Measurements from ENCODE around the gene DENND4B.

The DENND4B gene

GRCh38 chr1:153940756-153941155 is 5.8 kb downstream of the DENND4B start:
- ChIA-PET CTCF (interaction anchor here (1.3 to 9.0 kb wide), 3 partner anchors 12 to 140 kb away, joined by 3 to 108 read pairs (median 4); partner anchors contain the start of gene GATAD2B), POLR2A (interaction anchor here (1.5 kb wide), 1 partner anchor 18 kb away, joined by 6 read pairs; the partner anchor contains the start of gene GATAD2B)
- TF ChIP-seq, protein P1, sequence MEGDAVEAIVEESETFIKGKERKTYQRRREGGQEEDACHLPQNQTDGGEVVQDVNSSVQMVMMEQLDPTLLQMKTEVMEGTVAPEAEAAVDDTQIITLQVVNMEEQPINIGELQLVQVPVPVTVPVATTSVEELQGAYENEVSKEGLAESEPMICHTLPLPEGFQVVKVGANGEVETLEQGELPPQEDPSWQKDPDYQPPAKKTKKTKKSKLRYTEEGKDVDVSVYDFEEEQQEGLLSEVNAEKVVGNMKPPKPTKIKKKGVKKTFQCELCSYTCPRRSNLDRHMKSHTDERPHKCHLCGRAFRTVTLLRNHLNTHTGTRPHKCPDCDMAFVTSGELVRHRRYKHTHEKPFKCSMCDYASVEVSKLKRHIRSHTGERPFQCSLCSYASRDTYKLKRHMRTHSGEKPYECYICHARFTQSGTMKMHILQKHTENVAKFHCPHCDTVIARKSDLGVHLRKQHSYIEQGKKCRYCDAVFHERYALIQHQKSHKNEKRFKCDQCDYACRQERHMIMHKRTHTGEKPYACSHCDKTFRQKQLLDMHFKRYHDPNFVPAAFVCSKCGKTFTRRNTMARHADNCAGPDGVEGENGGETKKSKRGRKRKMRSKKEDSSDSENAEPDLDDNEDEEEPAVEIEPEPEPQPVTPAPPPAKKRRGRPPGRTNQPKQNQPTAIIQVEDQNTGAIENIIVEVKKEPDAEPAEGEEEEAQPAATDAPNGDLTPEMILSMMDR (IDR thresholded peaks at IDR 0.05; ENCODE audit: control extremely low read depth, extremely low read depth, low read depth, missing control alignments): no peak
- DNase-seq (ENCODE audit: extremely low spot score): no peak

DNA sequence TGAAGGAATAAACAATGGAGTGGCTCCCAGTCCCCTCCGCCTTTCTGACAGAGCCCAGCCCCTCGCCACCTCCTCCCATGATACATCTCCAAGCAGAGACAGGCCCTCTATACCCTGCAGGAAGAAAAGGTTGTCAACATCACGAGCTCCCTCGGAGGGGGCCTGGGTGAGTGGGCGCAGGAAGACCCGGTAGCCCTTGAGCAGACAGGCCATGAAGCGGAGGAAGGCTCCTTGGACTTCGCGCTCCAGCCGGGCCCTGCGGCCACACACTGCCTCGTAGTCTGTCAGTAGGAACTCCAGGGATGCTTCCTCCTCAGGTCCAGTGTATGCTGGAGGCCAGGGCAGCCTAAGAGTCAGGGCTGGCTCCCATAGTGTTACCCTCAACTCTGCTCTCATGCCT is 7.0 kb downstream of the DENND4B start:
- POLR2A ChIA-PET: interaction anchor here (1.5 kb wide), 1 partner anchor 17 kb away, joined by 6 read pairs; the partner anchor contains the start of gene GATAD2B
- DNase-seq (ENCODE audit: extremely low spot score): no peak
- CTCF ChIA-PET: interaction anchor here (1.0 to 9.0 kb wide), 4 partner anchors 15 to 139 kb away, joined by 3 to 108 read pairs (median 4); partner anchors contain the start of genes GATAD2B and RAB13
- TF ChIP-seq, protein P1 (IDR thresholded peaks at IDR 0.05; ENCODE audit: control extremely low read depth, extremely low read depth, low read depth, missing control alignments): no peak

DNA sequence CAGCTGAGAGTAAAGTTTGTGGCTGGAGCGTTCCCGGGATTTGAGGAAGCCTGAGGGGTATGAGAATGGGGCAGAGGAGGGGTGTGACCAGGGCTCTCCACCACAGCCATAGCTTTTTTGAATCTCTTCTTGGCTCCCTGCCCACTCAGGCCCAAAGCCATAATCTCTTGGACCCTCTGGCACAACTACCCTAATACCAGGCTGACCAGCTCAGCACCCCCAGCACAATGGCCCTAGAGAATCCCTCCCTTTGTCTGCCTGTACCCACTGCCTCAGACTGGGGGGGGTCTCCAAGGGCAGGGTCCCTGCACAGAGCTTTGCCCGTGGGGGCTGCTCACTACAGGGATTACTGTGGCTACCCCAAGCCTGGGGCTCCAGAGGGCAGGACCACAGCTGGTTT is 7.5 kb downstream of the DENND4B start:
- POLR2A ChIA-PET: no interaction called here

DNA sequence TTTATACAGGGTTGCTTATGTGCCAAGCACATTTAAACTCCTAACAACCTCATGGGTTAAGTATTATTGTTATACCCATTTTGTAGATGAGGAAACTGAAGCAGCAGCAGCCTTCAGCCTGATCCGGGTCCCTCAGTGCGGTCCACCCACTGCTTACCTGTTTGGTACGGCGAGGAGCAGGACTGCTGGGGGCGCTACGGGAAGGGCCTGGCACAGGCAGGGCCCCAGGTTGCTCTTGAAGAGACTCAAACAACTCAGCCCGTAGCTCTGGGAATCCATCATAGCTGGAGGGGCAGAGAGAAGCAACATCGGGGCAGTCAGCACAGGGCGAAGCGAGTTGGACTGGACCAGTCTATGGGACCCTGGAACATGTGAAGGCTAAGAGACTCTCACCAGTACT is 9.2 kb downstream of the DENND4B start:
- ChIA-PET POLR2A (no interaction called here), CTCF (interaction anchor here (1.0 kb wide), 1 partner anchor 9 kb away, joined by 4 read pairs; the partner anchor contains the start of gene DENND4B)
- DNase-seq (ENCODE audit: extremely low spot score): no peak
- TF ChIP-seq, protein P1 (IDR thresholded peaks at IDR 0.05; ENCODE audit: control extremely low read depth, extremely low read depth, low read depth, missing control alignments): no peak

More for the DNA sequence above, 7.5 kb downstream of the DENND4B start:
- DNase-seq (ENCODE audit: extremely low spot score): no peak
- TF ChIP-seq, protein P1 (IDR thresholded peaks at IDR 0.05; ENCODE audit: control extremely low read depth, extremely low read depth, low read depth, missing control alignments): no peak
- CTCF ChIA-PET: interaction anchor here (1.2 to 9.0 kb wide), 3 partner anchors 15 to 112 kb away, joined by 3 to 108 read pairs (median 3); partner anchors contain the start of genes GATAD2B and RAB13

DNA sequence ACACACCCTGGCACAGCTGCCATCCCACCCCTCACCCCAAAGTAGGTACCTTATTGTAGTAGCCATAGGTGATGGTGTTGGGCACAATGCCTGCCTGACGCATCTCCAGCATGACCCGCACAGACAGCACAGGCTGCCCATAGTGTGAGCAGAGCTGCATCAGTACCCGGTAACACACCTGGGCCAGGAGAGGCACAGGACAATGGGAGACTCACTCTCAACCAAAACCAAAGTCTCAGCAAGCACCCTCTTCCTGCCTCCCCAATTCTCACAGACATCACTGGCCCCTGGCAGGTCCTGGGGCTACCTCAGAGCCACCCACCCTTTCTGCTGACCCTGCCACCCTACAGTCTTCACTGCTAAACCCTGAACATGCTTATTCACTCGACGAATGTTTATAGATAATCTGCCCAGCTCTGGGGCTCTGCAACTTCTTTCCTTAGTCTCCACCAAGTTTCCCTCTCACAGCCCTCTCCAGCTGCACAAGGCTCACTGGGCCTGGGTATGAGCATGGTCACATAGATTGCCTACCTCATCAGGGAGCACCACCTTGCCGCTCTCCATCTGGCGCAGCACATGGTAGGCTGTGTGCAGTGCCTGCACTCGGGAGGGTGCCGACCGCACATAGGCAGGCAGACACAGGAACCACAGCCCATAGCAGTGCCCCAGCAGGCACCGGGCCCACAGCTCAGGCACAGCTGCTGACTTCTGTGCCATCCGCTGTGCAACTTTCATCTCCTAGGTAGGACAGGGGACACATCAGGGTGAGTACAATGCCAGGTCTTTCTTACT is 10.3 kb downstream of the DENND4B start:
- no peak for DNase-seq (ENCODE audit: extremely low spot score)
- CTCF ChIA-PET: no interaction called here
- POLR2A ChIA-PET: no interaction called here
- TF ChIP-seq, protein P1 (IDR thresholded peaks at IDR 0.05; ENCODE audit: control extremely low read depth, extremely low read depth, low read depth, missing control alignments): no peak

DNA sequence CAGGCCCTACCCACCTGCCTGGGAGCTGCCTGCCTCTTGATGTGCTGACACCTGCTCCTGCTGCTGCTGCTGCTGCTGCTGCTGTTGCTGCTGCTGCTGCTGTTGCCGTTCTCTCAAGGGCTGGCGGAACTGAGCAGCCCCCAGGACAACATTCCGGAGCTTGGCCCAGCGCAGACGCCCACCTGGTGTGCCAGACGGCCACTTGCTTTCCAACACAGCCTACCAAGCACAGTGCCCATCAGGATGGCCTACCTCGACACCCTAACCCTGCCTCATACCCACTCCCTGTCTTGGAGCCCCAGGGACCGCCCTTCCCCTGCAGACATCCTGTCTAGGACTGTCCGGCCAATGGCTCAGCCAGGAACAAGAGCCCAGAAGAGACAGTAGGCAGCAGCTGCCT is 11.8 kb downstream of the DENND4B start:
- TF ChIP-seq, protein P1 (IDR thresholded peaks at IDR 0.05; ENCODE audit: control extremely low read depth, extremely low read depth, low read depth, missing control alignments): no peak
- POLR2A ChIA-PET: no interaction called here
- no peak for DNase-seq (ENCODE audit: extremely low spot score)
- CTCF ChIA-PET: interaction anchor here (3.4 kb wide), 1 partner anchor 11 kb away, joined by 15 read pairs; the partner anchor contains the start of gene DENND4B

Data from GM10248 (cell line).